SJSA1 (cell line): ENCODE data around the gene ACMSD. TPM values are rescaled to one million over a fixed set of nuclear protein-coding genes. Genes with fewer than 3 reads are reported as not detected.

Source experiments
- DNase-seq, 2 experiments: peaks; one replicate each; pipeline ENCODE4 v3.0.0-alpha.2; 2015 to 2020; ENCODE audit warnings: low spot score in 2 of 2, low read depth in 1 of 2
- H3K27ac ChIP-seq: fragments of 250-450 bp; sonication (Bioruptor Pico); 2 replicates; pipeline ENCODE4 v1.5.1; 2020; ENCODE audit warnings: mild to moderate bottlenecking, moderate library complexity
- H3K27me3 ChIP-seq: fragments of 250-450 bp; sonication (Bioruptor Pico); replicated peaks from 2 replicates; pipeline ENCODE4 v1.5.1; 2020; ENCODE audit warnings: mild to moderate bottlenecking, moderate library complexity
- H3K36me3 ChIP-seq: fragments of 250-450 bp; sonication (Bioruptor Pico); 2 replicates; pipeline ENCODE4 v1.5.1; 2020; ENCODE audit warnings: mild to moderate bottlenecking
- H3K4me1 ChIP-seq: fragments of 250-450 bp; sonication (Bioruptor Pico); replicated peaks from 2 replicates; pipeline ENCODE4 v1.6.1; 2021; ENCODE audit warnings: mild to moderate bottlenecking
- H3K4me3 ChIP-seq: fragments of 250-450 bp; sonication (Bioruptor Pico); 2 replicates; pipeline ENCODE4 v1.5.1; 2020; ENCODE audit warnings: mild to moderate bottlenecking
- H3K9me3 ChIP-seq: fragments of 250-450 bp; sonication (Bioruptor Pico); replicated peaks from 2 replicates; pipeline ENCODE4 v1.5.1; 2020; ENCODE audit warnings: mild to moderate bottlenecking
- total RNA-seq: library from RNA; depleted of rRNA; stranded (reverse); fragments of >200 nt; shearing (Covaris generic); gene quantifications from 2 replicates; pipeline ENCODE4 v1.2.3, GENCODE V29; 2014

The ACMSD gene
- total RNA-seq, 1 experiment from 2014 or later: not detected

- H3K27ac ChIP-seq: no peak overlapping the region
- no peak for DNase-seq
Measured at GRCh38 chr2:134926231-134926931, 88.0 kb downstream of the ACMSD start.

GRCh38 chr2:134927195-134927594 lies 88.8 kb downstream of the ACMSD start:
- no peak for DNase-seq
- no peak overlapping the region for H3K27ac ChIP-seq

More at GRCh38 chr2:134926231-134926931, 88.0 kb downstream of the ACMSD start:
- H3K4me3 ChIP-seq: no peak overlapping the region
- 0 out of 2 replicates have a peak, but pooled peaks cover 2% of the 10 kb centered on the region for H3K27me3 ChIP-seq
- H3K4me1 ChIP-seq: no peaks in the 10 kb centered on the region
- peaks cover 52% of the 10 kb centered on the region for H3K36me3 ChIP-seq
- no peaks in the 10 kb centered on the region for H3K9me3 ChIP-seq

GRCh38 chr2:134932864-134933526 lies 94.6 kb downstream of the ACMSD start:
- DNase-seq: no peak
- Histone ChIP-seq H3K27me3 (0 out of 2 replicates have a peak, but pooled peaks cover 2% of the 10 kb centered on the region), H3K36me3 (peaks cover 61% of the 10 kb centered on the region)

More at GRCh38 chr2:134927195-134927594, 88.8 kb downstream of the ACMSD start:
- no peaks in the 10 kb centered on the region for H3K9me3 ChIP-seq
- H3K4me1 ChIP-seq: no peaks in the 10 kb centered on the region
- peaks cover 56% of the 10 kb centered on the region for H3K36me3 ChIP-seq
- H3K4me3 ChIP-seq: no peak overlapping the region
- H3K27me3 ChIP-seq: 0 out of 2 replicates have a peak, but pooled peaks cover 2% of the 10 kb centered on the region

GRCh38 chr2:134933732-134934131 lies 95.3 kb downstream of the ACMSD start:
- Histone ChIP-seq H3K27me3 (0 out of 2 replicates have a peak, but pooled peaks cover 2% of the 10 kb centered on the region), H3K9me3 (no peaks in the 10 kb centered on the region), H3K4me3 (no peak overlapping the region), H3K36me3 (peaks cover 69% of the 10 kb centered on the region), H3K27ac (no peak overlapping the region), H3K4me1 (no peaks in the 10 kb centered on the region)
- no peak for DNase-seq

More at GRCh38 chr2:134932864-134933526, 94.6 kb downstream of the ACMSD start:
- no peak overlapping the region for H3K27ac ChIP-seq
- no peak overlapping the region for H3K4me3 ChIP-seq
- H3K4me1 ChIP-seq: no peaks in the 10 kb centered on the region
- H3K9me3 ChIP-seq: no peaks in the 10 kb centered on the region

- no peak for DNase-seq
- peaks cover 71% of the 10 kb centered on the region for H3K36me3 ChIP-seq
Measured at GRCh38 chr2:134934150-134934549, 95.7 kb downstream of the ACMSD start.

GRCh38 chr2:134934641-134935040 lies 96.2 kb downstream of the ACMSD start:
- Histone ChIP-seq H3K27me3 (0 out of 2 replicates have a peak, but pooled peaks cover 2% of the 10 kb centered on the region), H3K9me3 (no peaks in the 10 kb centered on the region), H3K4me1 (no peaks in the 10 kb centered on the region), H3K4me3 (no peak overlapping the region), H3K27ac (no peak overlapping the region), H3K36me3 (peaks cover 74% of the 10 kb centered on the region)
- DNase-seq: no peak

More at GRCh38 chr2:134934150-134934549, 95.7 kb downstream of the ACMSD start:
- H3K4me1 ChIP-seq: no peaks in the 10 kb centered on the region
- H3K4me3 ChIP-seq: no peak overlapping the region
- H3K27ac ChIP-seq: no peak overlapping the region
- no peaks in the 10 kb centered on the region for H3K9me3 ChIP-seq
- 0 out of 2 replicates have a peak, but pooled peaks cover 2% of the 10 kb centered on the region for H3K27me3 ChIP-seq

- no peaks in the 10 kb centered on the region for H3K4me1 ChIP-seq
- no peak overlapping the region for H3K27ac ChIP-seq
- H3K27me3 ChIP-seq: no peaks in the 10 kb centered on the region
- DNase-seq: no peak
- no peaks in the 10 kb centered on the region for H3K9me3 ChIP-seq
- H3K4me3 ChIP-seq: no peak overlapping the region
- peaks cover 79% of the 10 kb centered on the region for H3K36me3 ChIP-seq
Measured at GRCh38 chr2:134936691-134937090, 98.3 kb downstream of the ACMSD start.

- peaks cover 80% of the 10 kb centered on the region for H3K36me3 ChIP-seq
- no peak for DNase-seq
- H3K4me3 ChIP-seq: no peak overlapping the region
- no peaks in the 10 kb centered on the region for H3K9me3 ChIP-seq
- H3K4me1 ChIP-seq: no peaks in the 10 kb centered on the region
- H3K27ac ChIP-seq: no peak overlapping the region
- H3K27me3 ChIP-seq: no peaks in the 10 kb centered on the region
Measured at GRCh38 chr2:134943540-134943939, 105.1 kb downstream of the ACMSD start.

- no peak for DNase-seq
- H3K36me3 ChIP-seq: peaks cover 78% of the 10 kb centered on the region
Measured at GRCh38 chr2:134944975-134945374, 106.6 kb downstream of the ACMSD start.

GRCh38 chr2:134946073-134946472 lies 107.7 kb downstream of the ACMSD start:
- Histone ChIP-seq H3K27me3 (no peaks in the 10 kb centered on the region), H3K4me3 (no peak overlapping the region), H3K4me1 (no peaks in the 10 kb centered on the region), H3K36me3 (peaks cover 79% of the 10 kb centered on the region), H3K9me3 (no peaks in the 10 kb centered on the region), H3K27ac (no peak overlapping the region)
- no peak for DNase-seq

More at GRCh38 chr2:134944975-134945374, 106.6 kb downstream of the ACMSD start:
- no peaks in the 10 kb centered on the region for H3K9me3 ChIP-seq
- no peak overlapping the region for H3K27ac ChIP-seq
- H3K4me3 ChIP-seq: no peak overlapping the region
- H3K27me3 ChIP-seq: no peaks in the 10 kb centered on the region
- H3K4me1 ChIP-seq: no peaks in the 10 kb centered on the region

GRCh38 chr2:134949981-134950708 lies 111.7 kb downstream of the ACMSD start:
- Histone ChIP-seq H3K36me3 (peaks cover 76% of the 10 kb centered on the region), H3K27me3 (no peaks in the 10 kb centered on the region), H3K4me3 (no peak overlapping the region), H3K27ac (no peak overlapping the region), H3K9me3 (no peaks in the 10 kb centered on the region), H3K4me1 (no peaks in the 10 kb centered on the region)
- no peak for DNase-seq

- Histone ChIP-seq H3K27me3 (no peaks in the 10 kb centered on the region), H3K4me1 (no peaks in the 10 kb centered on the region), H3K36me3 (peaks cover 79% of the 10 kb centered on the region), H3K9me3 (no peaks in the 10 kb centered on the region), H3K4me3 (no peak overlapping the region), H3K27ac (no peak overlapping the region)
- DNase-seq: no peak
Measured at GRCh38 chr2:134950886-134951285, 112.5 kb downstream of the ACMSD start.
